Erythroblast (primary cell): ENCODE data around the gene CDK2.

ENCODE experiments used
- GATA1 ChIP-seq: IDR thresholded peaks from 2 replicates; pipeline ENCODE4 v1.6.1; 2011; ENCODE audit warnings: low read depth, mild to moderate bottlenecking, control low read depth, low read length, moderate library complexity
- POLR2A ChIP-seq: IDR thresholded peaks from 2 replicates; pipeline ENCODE4 v1.6.1; 2011; ENCODE audit warnings: mild to moderate bottlenecking, low read length

DNA sequence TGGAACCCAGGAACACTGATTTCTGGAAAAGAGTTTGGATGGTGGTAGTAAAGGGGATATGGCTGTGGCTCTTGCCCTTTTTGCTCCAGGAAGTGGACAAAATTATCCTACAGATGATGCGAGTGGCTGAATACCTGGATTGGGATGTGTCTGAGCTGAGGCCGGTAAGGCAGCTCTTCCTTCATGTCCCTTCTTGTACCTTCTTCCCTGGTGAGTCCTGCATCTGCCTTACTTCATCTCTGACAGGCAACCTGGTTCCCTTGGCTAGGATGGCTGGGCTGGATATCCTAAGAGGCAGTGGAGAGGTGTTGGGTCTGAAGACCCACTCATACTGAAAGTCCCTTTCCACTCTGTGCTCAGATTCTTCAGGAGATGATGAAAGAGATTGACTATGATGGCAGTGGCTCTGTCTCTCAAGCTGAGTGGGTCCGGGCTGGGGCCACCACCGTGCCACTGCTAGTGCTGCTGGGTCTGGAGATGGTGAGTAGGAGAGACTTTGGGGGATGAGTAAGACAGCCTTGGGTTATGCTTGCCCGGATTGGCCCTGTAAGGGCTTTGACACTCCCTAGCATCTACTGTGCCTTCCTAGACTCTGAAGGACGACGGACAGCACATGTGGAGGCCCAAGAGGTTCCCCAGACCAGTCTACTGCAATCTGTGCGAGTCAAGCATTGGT lies 27.7 kb upstream of the CDK2 start:
- TF ChIP-seq POLR2A (no peak), GATA1 (no peak)
